Measurements from ENCODE around the gene CCDC138.
"Not testable (repeated sequence)": the region's sequence is repeated elsewhere in the genome, so short reads cannot be mapped to it uniquely, and the experiment has no call there.

Gene CCDC138

GRCh38 chr2:108786354-108787215, at the start of gene CCDC138:
Gene CCDC138 (plus strand): TSS chr2:108786771. CDS start chr2:108786823, 52 bp downstream.
- peak; percentile 97 for DNase-seq (ENCODE audit: low spot score)

- DNase-seq (ENCODE audit: low spot score): not testable (repeated sequence)
These were observed 28.6 kb upstream of the CCDC138 start for GRCh38 chr2:108757973-108758372.

- DNase-seq (ENCODE audit: low spot score): not testable (repeated sequence)
These were observed 24.0 kb upstream of the CCDC138 start for GRCh38 chr2:108762618-108763017.

- DNase-seq (ENCODE audit: low spot score): not testable (repeated sequence)
These were observed 19.9 kb upstream of the CCDC138 start for GRCh38 chr2:108766671-108767070.

- DNase-seq (ENCODE audit: low spot score): not testable (repeated sequence)
These were observed 18.7 kb upstream of the CCDC138 start for GRCh38 chr2:108767859-108768258.

- no peak for DNase-seq (ENCODE audit: low spot score)
These were observed 10.1 kb upstream of the CCDC138 start for GRCh38 chr2:108776475-108776874.

- no peak for DNase-seq (ENCODE audit: low spot score)
These were observed 7.7 kb upstream of the CCDC138 start for GRCh38 chr2:108778857-108779256.

- no peak for DNase-seq (ENCODE audit: low spot score)
These were observed 590 bp upstream of the CCDC138 start for GRCh38 chr2:108786008-108786353.

- no peak for DNase-seq (ENCODE audit: low spot score)
These were observed 608 bp downstream of the CCDC138 start for GRCh38 chr2:108787216-108787541.

- no peak for DNase-seq (ENCODE audit: low spot score)
These were observed 16.6 kb downstream of the CCDC138 start for GRCh38 chr2:108803045-108803736.

- DNase-seq (ENCODE audit: low spot score): no peak
These were observed 18.5 kb downstream of the CCDC138 start for GRCh38 chr2:108805032-108805431.

- no peak for DNase-seq (ENCODE audit: low spot score)
These were observed 19.2 kb downstream of the CCDC138 start for GRCh38 chr2:108805782-108806181.

- DNase-seq (ENCODE audit: low spot score): no peak
These were observed 20.0 kb downstream of the CCDC138 start for GRCh38 chr2:108806371-108807113.

GRCh38 chr2:108809936-108810335, 23.4 kb downstream of the CCDC138 start:
- DNase-seq (ENCODE audit: low spot score): no peak

GRCh38 chr2:108810993-108811957, 24.7 kb downstream of the CCDC138 start:
- DNase-seq (ENCODE audit: low spot score): no peak

GRCh38 chr2:108813732-108814131, 27.2 kb downstream of the CCDC138 start:
- no peak for DNase-seq (ENCODE audit: low spot score)

- no peak for DNase-seq (ENCODE audit: low spot score)
These were observed 33.9 kb downstream of the CCDC138 start for GRCh38 chr2:108820482-108820881.

- DNase-seq (ENCODE audit: low spot score): no peak
These were observed 36.7 kb downstream of the CCDC138 start for GRCh38 chr2:108823286-108823685.

- DNase-seq (ENCODE audit: low spot score): no peak
These were observed 37.9 kb downstream of the CCDC138 start for GRCh38 chr2:108824316-108825070.

- DNase-seq (ENCODE audit: low spot score): no peak
These were observed 38.7 kb downstream of the CCDC138 start for GRCh38 chr2:108825254-108825653.

- DNase-seq (ENCODE audit: low spot score): no peak
These were observed 39.2 kb downstream of the CCDC138 start for GRCh38 chr2:108825736-108826135.
